Activated naive CD4-positive, alpha-beta T cell treated with anti-CD3 and anti-CD28 coated beads, Interleukin-2, amount 10 ng/mL, durations not matched to agents 7 days and 5 days (primary cell): ENCODE data around the gene ACHE.
A peak's percentile ranks its signal among the peaks of the same experiment; 100 is the strongest.

Experiments
- CTCF ChIA-PET: fragments of 350-600 bp; sonication (Branson Sonifier 250); formaldehyde crosslinking; loops from one replicate; lab custom pipeline; 2021; ENCODE audit warnings: antibody characterized with exemption; lab: Charles Lee
- DNase-seq: peaks from one replicate; pipeline ENCODE4 v3.0.0-alpha.2; 2020
- H3K27ac Mint-ChIP-seq: one replicate; pipeline ENCODE4 v1.8.0; 2021; ENCODE audit warnings: mild to moderate bottlenecking, moderate library complexity, mixed read lengths
- H3K27me3 Mint-ChIP-seq: one replicate; pipeline ENCODE4 v1.8.0; 2021; ENCODE audit warnings: mild to moderate bottlenecking, mixed read lengths
- H3K36me3 Mint-ChIP-seq: one replicate; pipeline ENCODE4 v1.8.0; 2021; ENCODE audit warnings: mixed read lengths
- H3K4me1 Mint-ChIP-seq: one replicate; pipeline ENCODE4 v1.8.0; 2021; ENCODE audit warnings: mixed read lengths
- H3K4me3 Mint-ChIP-seq: one replicate; pipeline ENCODE4 v1.8.0; 2021; ENCODE audit warnings: mild to moderate bottlenecking, moderate library complexity, mixed read lengths
- H3K9me3 Mint-ChIP-seq: one replicate; pipeline ENCODE4 v1.8.0; 2021; ENCODE audit warnings: mixed read lengths

ACHE gene

DNA sequence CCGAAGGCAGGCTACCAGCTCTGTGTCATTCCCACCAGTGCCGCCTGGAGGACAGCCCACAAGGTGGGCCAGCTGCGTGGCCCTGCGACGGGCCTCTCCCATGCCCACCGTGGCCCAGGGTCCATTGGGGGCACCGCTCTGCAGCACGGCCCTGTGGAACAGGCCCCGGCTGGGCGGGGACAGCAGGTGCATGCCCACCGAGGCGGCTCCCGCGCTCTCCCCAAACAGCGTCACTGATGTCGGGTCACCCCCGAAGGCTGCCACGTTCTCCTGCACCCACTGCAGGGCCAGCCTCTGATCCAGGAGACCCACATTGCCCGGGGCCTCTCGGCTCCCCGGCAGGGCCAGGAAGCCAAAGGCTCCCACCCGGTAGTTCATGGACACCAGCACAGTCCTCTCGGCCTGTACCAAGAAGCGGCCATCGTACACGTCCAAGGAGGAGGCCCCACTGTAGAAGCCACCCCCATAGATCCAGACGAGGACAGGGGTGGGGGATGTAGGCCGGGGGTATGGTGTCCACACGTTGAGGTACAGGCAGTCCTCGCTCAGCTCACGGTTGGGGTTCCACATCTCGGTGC is 2.3 kb downstream of the ACHE start:
- H3K36me3 Mint-ChIP-seq, result peaks cover 3% of the 10 kb centered on the region
- H3K9me3 Mint-ChIP-seq, result no peaks in the 10 kb centered on the region
- peaks cover 85% of the 10 kb centered on the region for H3K27me3 Mint-ChIP-seq
- no peak overlapping the region for H3K4me3 Mint-ChIP-seq
- CTCF ChIA-PET, result interaction anchor here (1.1 to 1.4 kb wide), 2 partner anchors 184 to 389 kb away, joined by 5 read pairs; no protein-coding TSS in a partner anchor
- H3K4me1 Mint-ChIP-seq, result peaks cover 37% of the 10 kb centered on the region
- H3K27ac Mint-ChIP-seq, result no peak overlapping the region
- no peak for DNase-seq

DNA sequence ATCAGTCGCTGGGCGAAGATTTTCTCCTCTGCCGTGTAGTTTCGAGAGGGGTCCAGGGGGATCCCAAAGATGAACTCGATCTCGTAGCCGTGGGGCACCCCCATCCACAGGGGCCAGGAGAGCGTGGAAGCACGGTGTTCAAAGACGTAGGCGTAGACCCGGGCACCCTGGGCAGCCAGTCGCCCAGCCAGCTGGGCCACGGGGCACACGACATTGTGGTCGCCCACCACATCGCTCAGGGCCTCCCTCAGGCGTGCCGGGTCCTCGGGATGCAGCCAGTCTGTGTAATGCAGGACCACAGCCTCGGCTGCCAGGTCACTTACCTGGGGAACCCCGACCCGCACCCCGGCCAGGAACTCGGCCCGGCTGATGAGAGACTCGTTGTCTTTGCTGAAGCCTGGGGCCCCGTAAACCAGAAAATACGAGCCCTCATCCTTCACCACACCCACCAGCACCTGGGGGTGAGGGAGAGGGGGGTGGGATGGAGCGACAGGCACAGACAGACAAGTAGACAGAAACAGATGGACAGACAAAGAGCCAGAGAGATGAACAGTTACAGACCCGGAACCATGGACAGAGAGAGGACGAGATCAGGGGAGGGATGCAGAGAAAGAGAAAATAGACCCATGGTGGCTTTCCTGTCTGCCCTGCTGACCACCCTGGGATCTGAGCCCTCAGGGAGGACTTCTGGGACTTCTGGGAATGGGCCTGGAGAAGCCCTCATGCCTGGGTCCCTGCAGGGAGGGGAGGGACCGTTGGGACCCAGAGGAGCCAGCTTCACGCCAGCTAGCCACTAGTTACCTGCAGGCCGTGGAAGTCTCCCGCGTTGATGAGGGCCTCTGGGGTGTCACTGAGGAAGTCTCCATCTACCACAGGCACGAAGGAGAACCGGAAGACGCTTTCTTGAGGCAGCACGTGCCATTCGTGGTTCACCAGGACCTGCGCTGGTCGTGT is 3.0 kb downstream of the ACHE start:
- Mint-ChIP-seq H3K36me3 (peaks cover 11% of the 10 kb centered on the region), H3K4me1 (peaks cover 40% of the 10 kb centered on the region), H3K9me3 (no peaks in the 10 kb centered on the region), H3K4me3 (no peak overlapping the region), H3K27ac (no peak overlapping the region), H3K27me3 (peaks cover 78% of the 10 kb centered on the region)
- CTCF ChIA-PET, result interaction anchor here (0.6 to 1.1 kb wide), 2 partner anchors 185 to 284 kb away, joined by 4 to 5 read pairs; no protein-coding TSS in a partner anchor
- no peak for DNase-seq

DNA sequence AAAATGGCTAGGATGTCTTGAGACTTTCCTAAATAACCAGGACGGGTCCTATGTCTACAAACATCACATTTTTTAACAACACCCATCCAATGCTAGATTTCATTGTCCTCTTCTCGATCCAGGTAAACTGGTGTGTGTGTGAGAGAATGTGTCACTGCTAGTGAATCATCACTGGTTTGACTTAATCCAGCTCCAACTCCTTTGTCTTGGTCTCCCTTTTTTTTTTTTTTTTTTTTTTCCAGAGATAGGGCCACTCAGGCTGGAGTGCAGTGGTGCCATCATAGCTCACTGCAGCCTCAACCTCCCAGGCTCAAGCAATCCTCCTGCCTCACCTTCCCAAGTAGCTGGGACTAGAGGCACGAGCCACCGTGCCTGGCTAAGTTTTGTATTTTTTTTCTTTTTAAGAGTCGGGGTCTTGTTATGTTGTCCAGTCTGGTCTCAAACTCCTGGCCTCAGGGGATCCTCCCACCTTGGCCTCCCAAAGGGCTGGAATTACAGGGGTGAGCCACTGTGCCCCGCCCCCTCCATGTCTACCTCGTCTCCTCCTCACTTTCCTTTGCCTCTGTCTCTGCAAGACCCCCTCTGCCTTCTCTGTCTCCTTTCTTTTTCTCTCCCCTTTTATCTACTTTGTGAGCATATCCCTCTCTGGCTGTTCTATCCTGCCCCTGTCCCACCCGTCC is 4.0 kb downstream of the ACHE start:
- no peak overlapping the region for H3K27ac Mint-ChIP-seq

DNA sequence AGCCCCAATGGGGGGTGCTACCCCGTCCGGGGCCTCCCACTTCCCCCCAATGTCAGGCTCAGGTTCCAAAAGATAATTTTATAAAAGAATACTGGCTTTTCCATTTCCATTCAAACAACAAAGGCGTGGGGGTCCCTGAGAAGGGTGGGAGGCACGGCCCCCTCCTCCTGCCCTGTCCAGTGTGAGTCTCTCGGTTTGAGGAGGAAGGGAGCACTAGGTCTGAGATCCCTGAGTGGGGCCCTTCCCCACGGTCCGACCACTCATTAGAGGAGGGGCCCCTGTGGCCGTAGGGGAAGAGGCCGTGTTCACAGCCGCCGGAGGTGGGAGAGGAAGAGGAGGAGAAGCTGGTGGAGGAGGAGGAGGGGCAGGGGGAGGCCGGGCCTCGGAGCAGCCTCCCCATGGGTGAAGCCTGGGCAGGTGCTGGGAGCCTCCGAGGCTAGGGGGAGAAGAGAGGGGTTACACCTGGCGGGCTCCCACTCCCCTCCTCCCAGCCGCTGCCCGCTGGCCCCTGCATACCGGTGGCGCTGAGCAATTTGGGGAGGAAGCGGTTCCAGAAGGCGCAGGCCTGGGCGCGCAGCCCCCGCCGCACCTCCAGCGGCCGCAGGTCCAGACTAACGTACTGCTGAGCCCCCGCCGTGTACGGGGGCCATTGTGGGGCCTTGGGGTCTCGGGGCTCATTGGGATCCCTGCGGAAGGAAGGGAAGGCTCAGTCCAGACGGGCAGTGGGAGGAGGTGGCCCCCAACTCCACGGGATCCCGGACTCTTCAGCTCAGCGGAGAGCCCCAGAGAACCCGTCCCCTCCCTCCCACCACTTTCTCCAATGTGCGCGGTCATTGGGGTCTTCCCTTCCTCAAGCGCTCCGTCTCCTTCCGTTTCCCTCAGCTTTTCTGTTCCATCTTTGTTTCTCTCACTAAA is 4.8 kb downstream of the ACHE start:
- Mint-ChIP-seq H3K4me1 (peaks cover 50% of the 10 kb centered on the region), H3K27me3 (peaks cover 63% of the 10 kb centered on the region), H3K9me3 (no peaks in the 10 kb centered on the region), H3K36me3 (peaks cover 28% of the 10 kb centered on the region), H3K4me3 (peak overlapping the region; percentile 76), H3K27ac (no peak overlapping the region)
- no peak for DNase-seq
- CTCF ChIA-PET, result interaction anchor here (0.5 to 1.4 kb wide), 3 partner anchors 91 to 185 kb away, joined by 3 to 5 read pairs (median 3); partner anchors contain the start of gene POP7

More for the DNA sequence above, 4.0 kb downstream of the ACHE start:
- Mint-ChIP-seq H3K27me3 (peaks cover 71% of the 10 kb centered on the region), H3K4me1 (peaks cover 50% of the 10 kb centered on the region), H3K36me3 (peaks cover 20% of the 10 kb centered on the region), H3K4me3 (peak overlapping the region; percentile 27), H3K9me3 (no peaks in the 10 kb centered on the region)
- CTCF ChIA-PET, result interaction anchor here (0.5 to 0.6 kb wide), 2 partner anchors 162 to 283 kb away, joined by 3 to 4 read pairs; no protein-coding TSS in a partner anchor
- no peak for DNase-seq

DNA sequence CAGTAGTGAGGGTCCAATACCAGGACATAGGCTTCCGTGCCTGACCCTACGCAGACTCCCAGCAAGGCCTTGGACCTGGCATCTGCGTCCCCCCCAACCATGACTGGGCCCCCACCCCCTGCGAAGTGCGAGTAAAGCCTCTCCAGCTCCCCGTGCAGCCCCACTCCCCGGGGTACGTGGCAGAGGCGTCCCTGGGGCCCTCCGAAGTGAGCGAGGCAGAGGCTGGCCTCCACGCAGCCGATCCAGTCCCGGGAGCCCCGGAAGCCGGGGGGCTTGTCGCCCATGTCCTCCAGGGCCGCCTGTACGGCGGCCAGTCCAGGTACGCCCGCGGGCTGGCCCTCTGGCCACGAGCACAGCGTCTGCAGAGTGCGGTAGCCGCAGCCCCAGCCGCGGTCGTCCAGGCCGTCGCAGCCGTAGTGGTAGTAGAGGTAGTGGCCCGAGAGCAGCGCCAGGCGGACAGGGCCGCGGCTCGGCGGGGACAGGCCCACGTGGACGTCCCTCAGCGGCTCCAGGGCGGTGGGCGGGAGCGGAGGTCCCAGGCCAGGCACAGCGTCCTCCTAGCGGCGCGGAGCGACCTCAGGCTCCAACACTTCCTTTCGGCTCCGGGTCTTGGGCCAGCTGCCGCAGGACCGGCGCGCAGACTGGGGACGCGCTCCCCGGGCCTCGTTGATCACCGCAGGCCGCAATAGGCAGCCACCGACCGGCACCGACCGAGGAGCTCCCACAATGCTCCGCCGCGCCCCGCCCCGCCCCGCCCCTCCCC is 6.5 kb downstream of the ACHE start, which contains the start of gene UFSP1:
Gene UFSP1 (minus strand): TSS at position 728 of the 763 bp plus-strand sequence. CDS start 444 bp downstream, at position 284.
- Mint-ChIP-seq H3K27ac (peak within 1 kb of the TSS; percentile 96), H3K4me1 (peaks cover 59% of the 10 kb centered on the region), H3K36me3 (peaks cover 45% of the 10 kb centered on the region), H3K4me3 (peak within 1 kb of the TSS; percentile 76), H3K9me3 (no peaks in the 10 kb centered on the region), H3K27me3 (peaks cover 46% of the 10 kb centered on the region)
- DNase-seq, result no peak
- CTCF ChIA-PET, result interaction anchor here (1.0 to 1.4 kb wide), 6 partner anchors 14 to 282 kb away, joined by 3 to 5 read pairs (median 3); partner anchors contain the start of genes POP7, SLC12A9 and SRRT

DNA sequence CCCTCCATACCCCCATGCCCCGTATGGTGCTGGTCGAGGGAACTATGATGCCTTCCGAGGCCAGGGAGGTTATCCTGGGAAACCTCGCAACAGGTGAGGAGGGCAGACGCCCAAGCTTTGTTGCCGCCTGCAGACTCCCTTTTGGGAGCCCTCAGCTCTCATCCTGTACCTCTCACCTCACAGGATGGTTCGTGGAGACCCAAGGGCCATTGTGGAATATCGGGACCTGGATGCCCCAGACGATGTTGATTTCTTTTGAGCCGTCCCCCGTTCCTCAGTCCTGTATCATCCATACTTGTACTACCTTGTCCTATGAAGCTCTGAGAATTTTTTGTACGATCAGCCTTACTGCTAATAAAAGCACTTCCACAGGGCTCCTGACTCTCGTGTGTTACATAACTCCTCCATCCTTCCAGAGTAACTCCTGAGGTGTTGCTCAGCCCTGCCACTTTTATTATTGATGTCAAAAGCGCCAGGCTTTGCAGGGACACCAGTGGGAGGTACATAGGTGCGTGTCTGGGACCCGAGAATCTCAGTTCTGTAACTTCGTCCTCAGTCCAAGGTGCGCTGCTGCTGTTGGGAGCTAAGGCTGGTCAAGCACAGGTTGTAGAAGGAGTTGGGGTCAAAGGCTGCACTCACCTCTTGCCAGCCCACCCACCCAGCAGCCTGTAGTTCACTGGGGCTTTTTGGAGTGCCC is 7.2 kb downstream of the ACHE start:
- Mint-ChIP-seq H3K4me1 (peaks cover 58% of the 10 kb centered on the region), H3K4me3 (peak overlapping the region; percentile 76), H3K36me3 (peaks cover 52% of the 10 kb centered on the region), H3K27me3 (peaks cover 39% of the 10 kb centered on the region), H3K27ac (peak overlapping the region; percentile 96), H3K9me3 (no peaks in the 10 kb centered on the region)
- DNase-seq, result no peak
- CTCF ChIA-PET, result no interaction called here

DNA sequence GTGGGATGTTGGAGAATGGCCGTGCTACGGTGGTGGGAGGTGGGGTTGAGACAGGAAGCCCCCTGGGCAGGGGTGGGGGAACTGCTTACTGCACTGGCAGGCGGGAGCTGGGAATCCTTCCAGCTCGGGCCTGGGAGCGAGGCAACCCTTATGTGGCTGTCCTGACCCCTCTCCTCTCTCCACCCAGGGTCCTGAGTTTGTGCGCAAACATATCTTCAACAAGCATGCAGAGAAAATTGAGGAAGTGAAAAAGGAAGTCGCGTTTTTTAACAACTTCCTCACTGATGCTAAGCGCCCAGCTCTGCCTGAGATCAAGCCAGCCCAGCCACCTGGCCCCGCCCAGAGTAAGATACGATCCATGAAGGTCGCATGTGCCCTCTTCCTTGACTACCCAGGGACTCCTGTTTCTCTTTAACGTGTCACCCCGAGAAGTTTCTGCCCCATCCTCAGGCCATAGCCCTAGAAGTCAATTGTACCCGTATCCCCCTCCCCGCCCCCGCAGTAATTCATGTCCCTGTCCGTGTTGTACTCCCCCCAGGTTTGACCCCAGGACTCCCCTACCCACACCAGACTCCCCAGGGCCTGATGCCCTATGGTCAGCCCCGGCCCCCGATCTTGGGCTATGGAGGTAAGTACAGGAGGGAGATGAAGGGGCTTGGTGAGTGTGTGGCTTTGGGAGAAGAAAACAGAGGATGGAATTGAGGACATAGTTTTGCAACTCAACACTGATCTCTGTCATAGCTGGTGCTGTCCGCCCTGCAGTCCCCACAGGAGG is 8.0 kb downstream of the ACHE start:
- CTCF ChIA-PET, result no interaction called here
- Mint-ChIP-seq H3K4me1 (peaks cover 63% of the 10 kb centered on the region), H3K4me3 (peak overlapping the region; percentile 76)

DNA sequence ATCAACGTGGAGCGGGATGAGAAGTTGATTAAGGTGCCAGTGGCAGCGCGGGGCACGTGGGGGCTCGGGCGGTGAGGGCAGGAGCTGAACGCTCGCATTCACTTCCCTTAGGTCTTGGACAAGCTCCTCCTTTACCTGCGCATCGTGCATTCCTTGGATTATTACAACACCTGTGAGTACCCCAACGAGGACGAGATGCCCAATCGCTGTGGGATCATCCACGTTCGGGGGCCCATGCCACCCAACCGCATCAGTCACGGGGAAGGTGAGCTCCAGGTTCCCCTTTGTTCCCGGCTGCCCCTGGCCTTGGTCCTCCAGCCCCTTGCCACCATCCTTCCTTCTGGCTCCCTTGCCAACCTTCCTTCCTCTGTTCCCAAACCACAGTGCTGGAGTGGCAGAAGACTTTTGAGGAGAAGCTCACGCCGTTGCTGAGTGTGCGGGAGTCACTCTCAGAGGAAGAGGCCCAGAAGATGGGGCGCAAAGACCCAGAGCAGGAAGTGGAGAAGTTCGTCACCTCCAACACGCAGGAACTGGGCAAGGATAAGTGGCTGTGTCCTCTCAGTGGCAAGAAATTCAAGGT is 8.7 kb downstream of the ACHE start:
- peak overlapping the region; percentile 76 for H3K4me3 Mint-ChIP-seq
- CTCF ChIA-PET, result interaction anchor here (0.9 kb wide), 1 partner anchor 191 kb away, joined by 3 read pairs; no protein-coding TSS in a partner anchor
- H3K27ac Mint-ChIP-seq, result peak overlapping the region; percentile 96
- H3K4me1 Mint-ChIP-seq, result peaks cover 65% of the 10 kb centered on the region
- DNase-seq, result no peak
- H3K36me3 Mint-ChIP-seq, result peaks cover 64% of the 10 kb centered on the region
- H3K9me3 Mint-ChIP-seq, result no peaks in the 10 kb centered on the region
- peaks cover 25% of the 10 kb centered on the region for H3K27me3 Mint-ChIP-seq

More for the DNA sequence above, 8.0 kb downstream of the ACHE start:
- Mint-ChIP-seq H3K27me3 (peaks cover 31% of the 10 kb centered on the region), H3K9me3 (no peaks in the 10 kb centered on the region), H3K27ac (peak overlapping the region; percentile 96), H3K36me3 (peaks cover 58% of the 10 kb centered on the region)
- peak; percentile 82 for DNase-seq

DNA sequence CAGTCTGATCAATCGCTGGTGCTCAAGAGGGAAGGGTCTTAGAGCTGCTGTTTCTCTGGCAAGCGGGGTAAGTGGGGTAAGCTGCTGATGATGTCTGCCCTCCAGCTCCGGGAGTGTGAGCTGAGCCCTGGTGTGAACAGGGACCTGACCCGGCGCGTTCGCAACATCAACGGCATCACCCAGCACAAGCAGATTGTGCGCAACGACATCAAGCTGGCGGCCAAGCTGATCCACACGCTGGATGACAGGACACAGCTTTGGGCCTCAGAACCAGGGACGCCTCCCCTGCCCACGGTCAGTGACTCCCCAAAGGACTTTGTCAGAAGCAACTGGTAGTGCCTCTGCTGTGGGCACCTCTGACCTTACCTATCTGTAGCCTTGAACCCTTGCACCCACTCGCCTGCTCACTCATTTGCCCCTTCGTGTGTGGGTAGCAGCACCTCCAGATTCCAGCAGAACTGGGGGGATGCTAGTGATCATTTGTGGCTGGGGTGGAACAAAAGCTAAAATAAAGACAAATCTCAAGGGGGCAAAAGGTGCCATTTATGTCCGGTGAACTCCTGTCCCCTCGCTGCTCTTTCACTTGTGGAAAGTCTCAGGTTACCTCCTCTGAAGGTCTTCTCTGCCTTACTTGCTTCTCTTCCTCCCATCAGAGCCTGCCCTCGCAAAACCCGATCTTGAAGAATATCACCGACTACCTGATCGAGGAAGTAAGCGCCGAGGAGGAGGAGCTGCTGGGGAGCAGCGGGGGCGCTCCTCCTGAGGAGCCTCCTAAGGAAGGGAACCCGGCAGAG is 9.3 kb downstream of the ACHE start:
- Mint-ChIP-seq H3K27me3 (peaks cover 18% of the 10 kb centered on the region), H3K4me1 (peaks cover 61% of the 10 kb centered on the region), H3K4me3 (peak overlapping the region; percentile 6), H3K27ac (peak overlapping the region; percentile 96), H3K9me3 (no peaks in the 10 kb centered on the region), H3K36me3 (peaks cover 70% of the 10 kb centered on the region)
- no peak for DNase-seq
- CTCF ChIA-PET, result interaction anchor here (0.9 kb wide), 1 partner anchor 191 kb away, joined by 3 read pairs; no protein-coding TSS in a partner anchor

DNA sequence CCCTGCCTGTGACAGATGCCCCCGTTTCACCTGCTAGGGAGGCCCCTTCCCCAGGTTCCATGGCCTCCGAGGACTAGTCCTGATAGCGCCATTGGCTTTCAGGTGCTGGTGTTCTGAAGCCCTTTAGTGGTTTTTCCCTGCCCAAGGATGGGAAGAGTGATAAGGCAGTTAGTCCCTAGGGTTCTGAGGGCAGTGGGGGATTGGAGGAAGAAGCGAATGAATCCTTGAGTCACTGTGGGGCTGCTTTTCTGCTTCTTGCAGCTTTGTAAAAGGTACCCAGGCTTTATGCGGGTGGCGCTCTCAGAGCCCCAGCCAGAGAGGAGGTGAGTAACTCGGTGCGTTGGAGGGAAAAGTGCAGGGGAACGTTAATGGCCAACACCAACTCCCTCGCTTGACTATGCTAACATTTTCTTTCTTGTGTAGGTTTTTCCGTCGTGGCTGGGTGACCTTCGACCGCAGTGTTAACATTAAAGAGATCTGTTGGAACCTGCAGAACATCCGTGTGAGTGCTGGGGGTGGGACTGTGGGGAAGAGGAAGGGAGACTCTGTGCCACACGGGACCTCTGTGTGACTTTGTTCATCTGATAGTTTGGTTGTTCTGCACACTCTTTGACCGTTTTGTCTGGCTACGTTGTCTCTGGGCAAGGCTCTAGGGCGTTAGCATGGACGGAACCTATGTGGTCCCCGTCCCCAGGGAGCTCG is 10.1 kb downstream of the ACHE start:
- H3K36me3 Mint-ChIP-seq, result peaks cover 77% of the 10 kb centered on the region
- H3K4me1 Mint-ChIP-seq, result peaks cover 57% of the 10 kb centered on the region
- peak overlapping the region; percentile 6 for H3K4me3 Mint-ChIP-seq
- DNase-seq, result no peak
- peaks cover 10% of the 10 kb centered on the region for H3K27me3 Mint-ChIP-seq
- no peaks in the 10 kb centered on the region for H3K9me3 Mint-ChIP-seq
- H3K27ac Mint-ChIP-seq, result peak overlapping the region; percentile 42
- CTCF ChIA-PET, result no interaction called here
